Measurements from ENCODE around the gene FOXL3. TPM values are rescaled to one million over a fixed set of nuclear protein-coding genes. Genes with fewer than 3 reads are reported as not detected.

The FOXL3 gene
- total RNA-seq, 4 donors from 2014 or later = not detected

GRCh38 chr7:300048-300447 lies 10.1 kb downstream of the FOXL3 start:
- TF ChIP-seq EP300 (IDR thresholded peaks at IDR 0.05) = no peak
- TF ChIP-seq POLR2A (IDR thresholded peaks at IDR 0.05; ENCODE audit: low read depth) = no peak
- no peak for TF ChIP-seq POLR2AphosphoS5 (IDR thresholded peaks at IDR 0.05)
- TF ChIP-seq CTCF (IDR thresholded peaks at IDR 0.05) = no peak
- peaks cover 0 to 33% (median 0%) of the 10 kb centered on the region in 4 donors for H3K27me3 ChIP-seq

GRCh38 chr7:300546-301290 lies 10.7 kb downstream of the FOXL3 start:
- TF ChIP-seq CTCF (IDR thresholded peaks at IDR 0.05) (no peak), EP300 (IDR thresholded peaks at IDR 0.05) (no peak), POLR2A (IDR thresholded peaks at IDR 0.05; ENCODE audit: low read depth) (no peak), POLR2AphosphoS5 (IDR thresholded peaks at IDR 0.05) (no peak)
- Histone ChIP-seq H3K27me3 (peaks cover 0 to 33% (median 0%) of the 10 kb centered on the region in 4 donors), H3K9me3 (no peaks in the 10 kb centered on the region), H3K36me3 (no peaks in the 10 kb centered on the region), H3K4me3 (no peak overlapping the region), H3K27ac (replicated peaks in 1 of 4) (no peak overlapping the region), H3K4me1 (no peaks in the 10 kb centered on the region)
- intact Hi-C loops (cut with DNase I) = no loop called here
- 94% methylated on average over 13 of the region's 13 CpGs for WGBS
- no peak for DNase-seq (ENCODE audit: extremely low spot score)

More at GRCh38 chr7:300048-300447, 10.1 kb downstream of the FOXL3 start:
- no peak for DNase-seq (ENCODE audit: extremely low spot score)
- no peaks in the 10 kb centered on the region for H3K4me1 ChIP-seq
- no peak overlapping the region for H3K27ac ChIP-seq (replicated peaks in 1 of 4)
- no peak overlapping the region for H3K4me3 ChIP-seq
- H3K9me3 ChIP-seq = no peaks in the 10 kb centered on the region
- intact Hi-C loops (cut with DNase I) = no loop called here
- WGBS = 82% methylated on average over 5 of the region's 10 CpGs
- no peaks in the 10 kb centered on the region for H3K36me3 ChIP-seq

GRCh38 chr7:301291-302053 lies 11.5 kb downstream of the FOXL3 start:
- no peaks in the 10 kb centered on the region for H3K36me3 ChIP-seq
- no peak for DNase-seq (ENCODE audit: extremely low spot score)
- no peak overlapping the region for H3K4me3 ChIP-seq
- H3K9me3 ChIP-seq = no peaks in the 10 kb centered on the region
- WGBS = 91% methylated on average over 17 of the region's 34 CpGs
- no peak for TF ChIP-seq EP300 (IDR thresholded peaks at IDR 0.05)
- TF ChIP-seq CTCF (IDR thresholded peaks at IDR 0.05) = no peak
- TF ChIP-seq POLR2AphosphoS5 (IDR thresholded peaks at IDR 0.05) = no peak
- no peak for TF ChIP-seq POLR2A (IDR thresholded peaks at IDR 0.05; ENCODE audit: low read depth)
- H3K4me1 ChIP-seq = no peaks in the 10 kb centered on the region
- no peak overlapping the region for H3K27ac ChIP-seq (replicated peaks in 1 of 4)
- intact Hi-C loops (cut with DNase I) = no loop called here
- peaks cover 0 to 32% (median 0%) of the 10 kb centered on the region in 4 donors for H3K27me3 ChIP-seq

- no peak for DNase-seq (ENCODE audit: extremely low spot score)
- Histone ChIP-seq H3K4me1 (no peaks in the 10 kb centered on the region), H3K27ac (replicated peaks in 1 of 4) (no peak overlapping the region), H3K4me3 (no peak overlapping the region), H3K27me3 (peaks cover 0 to 32% (median 0%) of the 10 kb centered on the region in 4 donors), H3K9me3 (peaks cover 0 to under 1% (median under 1%) of the 10 kb centered on the region in 4 donors), H3K36me3 (no peaks in the 10 kb centered on the region)
- intact Hi-C loops (cut with DNase I) = no loop called here
- 88% methylated on average over 16 of the region's 18 CpGs for WGBS
- TF ChIP-seq POLR2A (IDR thresholded peaks at IDR 0.05; ENCODE audit: low read depth) (no peak), CTCF (IDR thresholded peaks at IDR 0.05) (no peak), POLR2AphosphoS5 (IDR thresholded peaks at IDR 0.05) (no peak), EP300 (IDR thresholded peaks at IDR 0.05) (no peak)
Measured at GRCh38 chr7:302054-302992, 12.4 kb downstream of the FOXL3 start.
